Neuronal stem cell (in vitro differentiated cells): ENCODE data around the gene HES2.

ENCODE experiments used
- DNase-seq: peaks from one replicate; pipeline ENCODE4 v3.0.0-alpha.2; 2013; ENCODE audit warnings: low spot score
- H2AFZ ChIP-seq: one replicate; pipeline ENCODE4 v1.6.1; 2013; ENCODE audit warnings: mild to moderate bottlenecking, low read length, inconsistent platforms
- H2AK5ac ChIP-seq: 2 replicates; pipeline ENCODE4 v1.6.1; 2013; ENCODE audit warnings: low read depth, mild to moderate bottlenecking, inconsistent platforms, low read length, moderate library complexity, mixed read lengths
- H2BK120ac ChIP-seq: 2 replicates; pipeline ENCODE4 v1.6.1; 2013; ENCODE audit warnings: low read depth, mild to moderate bottlenecking, inconsistent platforms, low read length, moderate library complexity, mixed read lengths
- H2BK12ac ChIP-seq: one replicate; pipeline ENCODE4 v1.6.1; 2013; ENCODE audit warnings: low read length, inconsistent platforms
- H2BK15ac ChIP-seq: 2 replicates; pipeline ENCODE4 v1.6.1; 2013; ENCODE audit warnings: mild to moderate bottlenecking, low read length, inconsistent platforms, mixed read lengths
- H2BK5ac ChIP-seq: one replicate; pipeline ENCODE4 v1.6.1; 2013; ENCODE audit warnings: inconsistent platforms, mild to moderate bottlenecking, low read length, moderate library complexity
- H3K14ac ChIP-seq: one replicate; pipeline ENCODE4 v1.6.1; 2013; ENCODE audit warnings: low read length, inconsistent platforms
- H3K18ac ChIP-seq: 2 replicates; pipeline ENCODE4 v1.6.1; 2013; ENCODE audit warnings: low read length, inconsistent platforms
- H3K23ac ChIP-seq: 2 replicates; pipeline ENCODE4 v1.6.1; 2013; ENCODE audit warnings: low read depth, mild to moderate bottlenecking, mixed read lengths, low read length, inconsistent platforms; ENCODE audit not compliant: poor library complexity
- H3K27ac ChIP-seq: replicated peaks from 3 replicates; pipeline ENCODE4 v1.5.1; 2013; ENCODE audit warnings: low read length, inconsistent platforms
- H3K27me3 ChIP-seq, 3 experiments: 2 replicates each; pipeline ENCODE4 v1.6.1; 2013; ENCODE audit warnings: low read length in 3 of 3, mild to moderate bottlenecking in 2 of 3, inconsistent platforms in 1 of 3, low read depth in 1 of 3, mixed read lengths in 1 of 3, moderate library complexity in 1 of 3; ENCODE audit not compliant: control insufficient read depth in 3 of 3, insufficient read depth in 3 of 3
- H3K36me3 ChIP-seq, 2 donors: replicated peaks in 1 of 2; 2 replicates each; pipeline ENCODE4 v1.6.1; 2013; ENCODE audit warnings: low read length in 2 of 2; ENCODE audit not compliant: control insufficient read depth in 2 of 2, insufficient read depth in 2 of 2
- H3K4ac ChIP-seq: 2 replicates; pipeline ENCODE4 v1.6.1; 2013; ENCODE audit warnings: inconsistent platforms, mild to moderate bottlenecking, low read length, moderate library complexity
- H3K4me1 ChIP-seq, 2 donors: 1 replicate in 1 of 2; 2 replicates in 1 of 2; pipeline ENCODE4 v1.6.1; 2013; ENCODE audit warnings: low read length in 2 of 2, low read depth in 1 of 2; ENCODE audit not compliant: control insufficient read depth in 2 of 2, insufficient read depth in 1 of 2
- H3K4me2 ChIP-seq: one replicate; pipeline ENCODE4 v1.6.1; 2013; ENCODE audit warnings: mild to moderate bottlenecking, low read length, inconsistent platforms; ENCODE audit not compliant: insufficient read depth, poor library complexity, severe bottlenecking
- H3K4me3 ChIP-seq, 2 donors: 2 replicates each; pipeline ENCODE4 v1.5.1; 2013; ENCODE audit warnings: low read length in 2 of 2, mild to moderate bottlenecking in 2 of 2, inconsistent platforms in 1 of 2, moderate library complexity in 1 of 2
- H3K79me1 ChIP-seq: one replicate; pipeline ENCODE4 v1.6.1; 2013; ENCODE audit warnings: low read depth, mild to moderate bottlenecking, inconsistent platforms, low read length, moderate library complexity
- H3K9ac ChIP-seq: one replicate; pipeline ENCODE4 v1.6.1; 2013; ENCODE audit warnings: mild to moderate bottlenecking, low read depth, low read length, inconsistent platforms; ENCODE audit not compliant: poor library complexity
- H3K9me3 ChIP-seq, 2 donors: replicated peaks in 1 of 2; 2 replicates each; pipeline versions ENCODE3 to v1.6.1; 2013; ENCODE audit warnings: low read length in 2 of 2, mild to moderate bottlenecking in 2 of 2, inconsistent platforms in 1 of 2, low read depth in 1 of 2, mixed read lengths in 1 of 2, moderate library complexity in 1 of 2; ENCODE audit not compliant: control insufficient read depth in 2 of 2, insufficient read depth in 1 of 2
- H4K8ac ChIP-seq: one replicate; pipeline ENCODE4 v1.6.1; 2013; ENCODE audit warnings: low read depth, mild to moderate bottlenecking, inconsistent platforms, low read length, moderate library complexity
- H4K91ac ChIP-seq: one replicate; pipeline ENCODE4 v1.6.1; 2013; ENCODE audit warnings: low read length, low read depth, mild to moderate bottlenecking, inconsistent platforms; ENCODE audit not compliant: poor library complexity
- WGBS, 2 donors: extraction: QIAGEN DNeasy Blood & Tissue Kit; methylation state at CpG; one replicate each; pipeline ENCODE4 v1.1.7; 2013; ENCODE audit warnings: missing lambda C conversion rate in 2 of 2, mixed read lengths in 1 of 2; ENCODE audit not compliant: insufficient read length in 2 of 2, insufficient replicate concordance in 1 of 2; ENCODE audit errors: extremely low coverage in 2 of 2; 5-methylcytosine and 5-hydroxymethylcytosine counted together

Gene HES2

GRCh38 chr1:6384135-6384534 is 35.6 kb downstream of the HES2 start:
- no peak overlapping the region for H2AK5ac ChIP-seq

GRCh38 chr1:6380037-6380436 is 39.7 kb downstream of the HES2 start:
- Histone ChIP-seq H3K4me2 (no peak overlapping the region), H3K23ac (no peak overlapping the region), H2AK5ac (no peak overlapping the region), H4K91ac (no peak overlapping the region), H4K8ac (no peak overlapping the region), H2BK12ac (no peak overlapping the region), H3K4ac (no peak overlapping the region), H3K4me3 (no peak overlapping the region), H3K4me1 (peaks cover 0 to 2% of the 10 kb centered on the region in 2 donors), H3K27me3 (no peaks in the 10 kb centered on the region), H3K18ac (no peak overlapping the region), H3K36me3 (peaks cover 1 to 9% of the 10 kb centered on the region in 2 donors), H2BK120ac (no peak overlapping the region), H3K9ac (no peak overlapping the region), H2BK15ac (no peak overlapping the region), H3K14ac (no peak overlapping the region), H3K9me3 (peaks cover 0 to 18% of the 10 kb centered on the region in 2 donors), H2BK5ac (no peak overlapping the region), H3K79me1 (peaks cover 11% of the 10 kb centered on the region), H2AFZ (no peak overlapping the region), H3K27ac (no peak overlapping the region)
- DNase-seq: no peak
- no CpG with 5 or more reads among the region's 7 CpGs for WGBS, 2 donors

More at GRCh38 chr1:6384135-6384534, 35.6 kb downstream of the HES2 start:
- Histone ChIP-seq H3K9me3 (peaks cover 0 to 18% of the 10 kb centered on the region in 2 donors), H3K36me3 (no peaks in the 10 kb centered on the region), H2BK12ac (no peak overlapping the region), H3K18ac (no peak overlapping the region), H3K23ac (no peak overlapping the region), H3K79me1 (peaks cover 12% of the 10 kb centered on the region), H2AFZ (no peak overlapping the region), H4K8ac (no peak overlapping the region), H3K27ac (no peak overlapping the region), H2BK15ac (no peak overlapping the region), H3K4me3 (no peak overlapping the region), H3K4me1 (peaks cover 10 to 16% of the 10 kb centered on the region in 2 donors), H3K4ac (no peak overlapping the region), H3K9ac (no peak overlapping the region), H2BK120ac (no peak overlapping the region), H3K27me3 (no peaks in the 10 kb centered on the region), H3K14ac (no peak overlapping the region), H2BK5ac (no peak overlapping the region), H3K4me2 (no peak overlapping the region), H4K91ac (no peak overlapping the region)
- no peak for DNase-seq
- no CpG with 5 or more reads among the region's 1 CpG for WGBS, 2 donors

GRCh38 chr1:6378096-6378746 is 41.5 kb downstream of the HES2 start:
- Histone ChIP-seq H3K4me1 (no peaks in the 10 kb centered on the region), H3K36me3 (peaks cover 1 to 9% of the 10 kb centered on the region in 2 donors), H3K4ac (no peak overlapping the region), H3K14ac (no peak overlapping the region), H3K18ac (no peak overlapping the region), H2AFZ (no peak overlapping the region), H2AK5ac (peak overlapping the region; percentile 46), H3K79me1 (peaks cover 11% of the 10 kb centered on the region), H3K23ac (no peak overlapping the region), H2BK120ac (no peak overlapping the region), H4K91ac (no peak overlapping the region), H3K4me3 (no peak overlapping the region), H2BK15ac (no peak overlapping the region), H2BK5ac (no peak overlapping the region), H3K27me3 (no peaks in the 10 kb centered on the region), H3K27ac (no peak overlapping the region), H3K9me3 (peaks cover 0 to 11% of the 10 kb centered on the region in 2 donors), H2BK12ac (peak overlapping the region; percentile 41), H3K4me2 (no peak overlapping the region), H3K9ac (no peak overlapping the region), H4K8ac (no peak overlapping the region)
- no CpG with 5 or more reads among the region's 12 CpGs for WGBS, 2 donors
- DNase-seq: no peak

- H3K9me3 ChIP-seq: no peaks in the 10 kb centered on the region
- H3K27me3 ChIP-seq: no peaks in the 10 kb centered on the region
- H4K91ac ChIP-seq: no peak overlapping the region
- no peak overlapping the region for H2AK5ac ChIP-seq
- H4K8ac ChIP-seq: no peak overlapping the region
- H3K9ac ChIP-seq: no peak overlapping the region
- no peak overlapping the region for H2BK15ac ChIP-seq
- H3K4me1 ChIP-seq: no peaks in the 10 kb centered on the region
- H3K36me3 ChIP-seq: peaks cover 1 to 9% of the 10 kb centered on the region in 2 donors
- H3K27ac ChIP-seq: no peak overlapping the region
- no peak for DNase-seq
- no peak overlapping the region for H2BK5ac ChIP-seq
- H3K14ac ChIP-seq: no peak overlapping the region
- no peak overlapping the region for H3K4ac ChIP-seq
- no peak overlapping the region for H3K23ac ChIP-seq
- no peak overlapping the region for H2BK12ac ChIP-seq
- peaks cover 13% of the 10 kb centered on the region for H3K79me1 ChIP-seq
- H3K4me3 ChIP-seq: no peak overlapping the region
- H2AFZ ChIP-seq: no peak overlapping the region
- no CpG with 5 or more reads among the region's 8 CpGs for WGBS, 2 donors
- H2BK120ac ChIP-seq: no peak overlapping the region
- no peak overlapping the region for H3K4me2 ChIP-seq
- H3K18ac ChIP-seq: no peak overlapping the region
Measured at GRCh38 chr1:6373961-6374720, 45.6 kb downstream of the HES2 start.
